Right atrium auricular region (tissue), 2 donors: ENCODE data around the gene ATP10D. TPM values are rescaled to one million over a fixed set of nuclear protein-coding genes. Genes with fewer than 3 reads are reported as not detected.

ENCODE experiments used
- DNase-seq: peaks from one replicate; pipeline ENCODE4 v3.0.0-alpha.2; 2019; ENCODE audit warnings: low spot score
- H3K27ac ChIP-seq, 2 donors: fragments of 200-600 bp; sonication (generic); 1 replicate in 1 of 2; 2 replicates in 1 of 2; pipeline ENCODE4 v1.5.1; 2016 to 2019
- H3K27me3 ChIP-seq, 2 donors: fragments of 200-600 bp; sonication (generic); one replicate each; pipeline versions ENCODE4 v1.5.1 to v1.6.0; 2017 to 2019
- H3K36me3 ChIP-seq: fragments of 200-600 bp; sonication (generic); one replicate; pipeline ENCODE4 v1.5.1; 2016
- H3K4me1 ChIP-seq, 2 donors: fragments of 200-600 bp; sonication (generic); one replicate each; pipeline versions ENCODE4 v1.5.1 to v1.6.0; 2017 to 2019
- H3K4me3 ChIP-seq, 2 donors: fragments of 200-600 bp; sonication (generic); 1 replicate in 1 of 2; 2 replicates in 1 of 2; pipeline ENCODE4 v1.5.1; 2017 to 2019; ENCODE audit warnings: mild to moderate bottlenecking in 1 of 2, moderate library complexity in 1 of 2
- H3K9me3 ChIP-seq, 2 donors: fragments of 200-600 bp; sonication (generic); one replicate each; pipeline ENCODE4 v1.5.1; 2019
- CTCF ChIP-seq, 2 donors: fragments of 200-600 bp; sonication (generic); IDR thresholded peaks; one replicate each; pipeline ENCODE4 v1.5.1; 2019; ENCODE audit warnings: antibody characterized with exemption in 2 of 2
- total RNA-seq, 2 donors: library from RNA; depleted of rRNA; stranded (reverse); fragments of >200 nt; gene quantifications; one replicate each; pipeline ENCODE4 v1.1.0, GENCODE V29; 2016

Gene ATP10D
- total RNA-seq, 2 donors from 2014 or later: 6.9 to 8.9 TPM

- no peaks in the 10 kb centered on the region for H3K36me3 ChIP-seq
- H3K27me3 ChIP-seq: no peaks in the 10 kb centered on the region
- no peaks in the 10 kb centered on the region for H3K9me3 ChIP-seq
- no peak for TF ChIP-seq CTCF (IDR thresholded peaks at IDR 0.05)
- H3K4me3 ChIP-seq: no peak overlapping the region
- H3K4me1 ChIP-seq: peaks cover 0 to 21% of the 10 kb centered on the region in 2 donors
- DNase-seq: no peak
- no peak overlapping the region for H3K27ac ChIP-seq
Observed at GRCh38 chr4:47488706-47489105, 3.6 kb downstream of the ATP10D start.

GRCh38 chr4:47490550-47490949, 5.5 kb downstream of the ATP10D start:
- peak; percentile 12 to 50 for TF ChIP-seq CTCF (IDR thresholded peaks at IDR 0.05)
- no peak overlapping the region for H3K4me3 ChIP-seq
- no peak for DNase-seq
- H3K9me3 ChIP-seq: no peaks in the 10 kb centered on the region
- H3K4me1 ChIP-seq: peaks cover 0 to 15% of the 10 kb centered on the region in 2 donors
- no peaks in the 10 kb centered on the region for H3K27me3 ChIP-seq
- no peak overlapping the region for H3K27ac ChIP-seq
- no peaks in the 10 kb centered on the region for H3K36me3 ChIP-seq

GRCh38 chr4:47493238-47494123, 8.4 kb downstream of the ATP10D start:
- Histone ChIP-seq H3K9me3 (no peaks in the 10 kb centered on the region), H3K36me3 (no peaks in the 10 kb centered on the region), H3K4me1 (peaks cover 0 to 8% of the 10 kb centered on the region in 2 donors), H3K27ac (no peak overlapping the region), H3K27me3 (no peaks in the 10 kb centered on the region), H3K4me3 (no peak overlapping the region)
- DNase-seq: no peak
- TF ChIP-seq CTCF (IDR thresholded peaks at IDR 0.05): no peak

- DNase-seq: no peak
- peaks cover 0 to 13% of the 10 kb centered on the region in 2 donors for H3K4me1 ChIP-seq
- H3K27ac ChIP-seq: no peak overlapping the region
- no peak overlapping the region for H3K4me3 ChIP-seq
- TF ChIP-seq CTCF (IDR thresholded peaks at IDR 0.05): no peak
- H3K36me3 ChIP-seq: no peaks in the 10 kb centered on the region
- H3K9me3 ChIP-seq: no peaks in the 10 kb centered on the region
- H3K27me3 ChIP-seq: no peaks in the 10 kb centered on the region
Observed at GRCh38 chr4:47494124-47494430, 9.0 kb downstream of the ATP10D start.

- H3K27ac ChIP-seq: no peak overlapping the region
- no peaks in the 10 kb centered on the region for H3K9me3 ChIP-seq
- no peak for DNase-seq
- no peak for TF ChIP-seq CTCF (IDR thresholded peaks at IDR 0.05)
- no peaks in the 10 kb centered on the region for H3K36me3 ChIP-seq
- no peak overlapping the region for H3K4me3 ChIP-seq
- H3K4me1 ChIP-seq: peaks cover 0 to 9% of the 10 kb centered on the region in 2 donors
- no peaks in the 10 kb centered on the region for H3K27me3 ChIP-seq
Observed at GRCh38 chr4:47498899-47499298, 13.8 kb downstream of the ATP10D start.

GRCh38 chr4:47499700-47500099, 14.6 kb downstream of the ATP10D start:
- DNase-seq: no peak
- no peak for TF ChIP-seq CTCF (IDR thresholded peaks at IDR 0.05)
- Histone ChIP-seq H3K27me3 (no peaks in the 10 kb centered on the region), H3K4me3 (no peak overlapping the region), H3K36me3 (no peaks in the 10 kb centered on the region), H3K27ac (no peak overlapping the region), H3K9me3 (no peaks in the 10 kb centered on the region), H3K4me1 (peaks cover 0 to 9% of the 10 kb centered on the region in 2 donors)
